IPS-NIHi11 (cell line): Measurements from ENCODE around the gene ABCC10.
A peak's percentile ranks its signal among the peaks of the same experiment; 100 is the strongest.
"Not testable (repeated sequence)": the region's sequence is repeated elsewhere in the genome, so short reads cannot be mapped to it uniquely, and the experiment has no call there.

Experiments used
- DNase-seq: peaks from one replicate; pipeline ENCODE4 v3.0.0; 2012; ENCODE audit warnings: mixed read lengths, low spot score

ABCC10 gene

DNA sequence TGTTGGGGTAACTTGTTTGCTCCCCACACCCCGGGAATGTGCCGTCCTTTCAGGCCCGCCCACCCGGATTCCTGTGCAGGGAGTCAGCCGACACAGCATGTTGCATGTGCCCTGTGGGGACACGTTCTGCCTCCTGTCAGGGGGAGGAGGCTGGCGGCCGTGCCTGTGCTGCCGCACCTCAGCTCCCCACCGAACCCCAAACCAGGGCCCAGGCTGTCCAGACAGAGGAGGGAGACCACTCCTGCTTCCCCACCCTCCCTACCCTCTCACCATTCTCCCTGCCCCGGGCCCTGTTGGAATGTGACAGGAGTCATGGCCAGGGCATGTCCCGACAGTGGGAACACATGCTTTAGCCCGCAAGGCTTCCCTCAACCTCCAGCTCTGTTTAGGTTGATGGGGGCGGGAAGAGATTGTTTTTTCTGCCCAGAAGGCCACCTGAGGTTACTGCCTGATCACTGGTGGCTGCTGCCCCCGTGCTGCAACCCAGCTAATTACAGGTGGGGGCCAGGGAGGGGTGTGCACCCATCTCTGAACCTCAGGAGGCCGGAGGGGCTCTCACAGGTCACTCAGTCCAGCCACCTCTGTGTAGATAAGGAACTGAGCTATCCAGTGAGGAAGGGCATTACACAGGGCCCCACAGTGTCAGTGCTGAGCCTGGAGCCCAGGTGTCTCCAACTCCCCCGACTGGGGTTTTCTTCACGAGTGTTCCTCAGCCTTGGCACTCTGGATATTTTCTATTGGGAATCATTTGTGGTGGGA is 69.2 kb downstream of the ABCC10 start:
- peak; percentile 77 for DNase-seq

DNA sequence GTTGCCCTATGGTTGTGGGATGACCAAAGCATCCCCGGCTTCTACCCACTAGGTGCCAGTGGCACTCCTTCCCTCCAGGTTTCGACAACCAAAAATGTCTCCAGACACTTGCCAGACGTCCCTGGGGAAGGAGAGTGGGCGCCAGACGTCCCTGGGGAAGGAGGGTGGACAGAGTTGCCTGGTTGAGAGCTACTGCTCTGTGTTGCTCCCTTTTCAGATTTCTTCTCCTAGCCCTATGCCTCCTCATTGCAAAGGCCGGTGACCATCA is 69.7 kb downstream of the ABCC10 start:
- DNase-seq: no peak

DNA sequence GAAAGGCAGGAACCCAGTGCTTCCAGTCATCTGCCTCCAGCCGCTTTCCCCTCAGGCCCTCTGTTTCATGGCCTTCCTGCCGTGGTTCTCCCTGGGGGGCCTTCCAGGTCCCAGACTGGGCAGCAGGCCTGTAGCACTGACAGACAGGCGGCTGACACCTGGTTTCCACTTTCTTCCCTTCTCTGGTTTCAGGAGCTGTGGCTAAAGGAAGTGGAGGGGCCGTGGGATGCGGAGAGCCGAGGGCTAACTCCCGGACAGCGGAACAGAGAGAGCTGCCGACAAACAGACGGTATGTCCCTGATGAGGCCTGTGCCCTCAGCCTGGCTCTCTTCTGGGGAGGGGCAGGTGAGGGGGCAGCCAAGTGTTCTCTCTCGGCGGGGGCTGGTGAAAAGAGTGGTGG is 70.3 kb downstream of the ABCC10 start:
- no peak for DNase-seq

DNA sequence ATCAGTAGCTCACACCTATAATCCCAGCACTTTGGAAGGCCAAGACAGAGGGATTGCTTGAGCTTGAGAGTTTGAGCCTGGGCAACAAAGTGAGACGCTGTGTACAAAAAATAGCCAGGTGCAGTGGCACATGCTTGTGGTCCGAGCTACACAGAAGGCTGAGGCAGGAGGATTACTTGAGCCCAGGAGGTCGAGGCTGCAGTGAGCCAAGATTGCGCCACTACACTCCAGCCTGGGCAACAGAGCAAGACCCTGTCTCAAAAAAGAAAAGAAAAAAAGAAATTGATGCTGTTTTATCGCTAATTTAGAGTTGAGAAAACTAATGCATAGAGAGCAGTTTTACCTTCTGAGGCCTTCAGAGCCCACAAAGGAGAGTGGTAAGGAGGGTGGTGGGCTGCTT is 71.0 kb downstream of the ABCC10 start:
- not testable (repeated sequence) for DNase-seq

DNA sequence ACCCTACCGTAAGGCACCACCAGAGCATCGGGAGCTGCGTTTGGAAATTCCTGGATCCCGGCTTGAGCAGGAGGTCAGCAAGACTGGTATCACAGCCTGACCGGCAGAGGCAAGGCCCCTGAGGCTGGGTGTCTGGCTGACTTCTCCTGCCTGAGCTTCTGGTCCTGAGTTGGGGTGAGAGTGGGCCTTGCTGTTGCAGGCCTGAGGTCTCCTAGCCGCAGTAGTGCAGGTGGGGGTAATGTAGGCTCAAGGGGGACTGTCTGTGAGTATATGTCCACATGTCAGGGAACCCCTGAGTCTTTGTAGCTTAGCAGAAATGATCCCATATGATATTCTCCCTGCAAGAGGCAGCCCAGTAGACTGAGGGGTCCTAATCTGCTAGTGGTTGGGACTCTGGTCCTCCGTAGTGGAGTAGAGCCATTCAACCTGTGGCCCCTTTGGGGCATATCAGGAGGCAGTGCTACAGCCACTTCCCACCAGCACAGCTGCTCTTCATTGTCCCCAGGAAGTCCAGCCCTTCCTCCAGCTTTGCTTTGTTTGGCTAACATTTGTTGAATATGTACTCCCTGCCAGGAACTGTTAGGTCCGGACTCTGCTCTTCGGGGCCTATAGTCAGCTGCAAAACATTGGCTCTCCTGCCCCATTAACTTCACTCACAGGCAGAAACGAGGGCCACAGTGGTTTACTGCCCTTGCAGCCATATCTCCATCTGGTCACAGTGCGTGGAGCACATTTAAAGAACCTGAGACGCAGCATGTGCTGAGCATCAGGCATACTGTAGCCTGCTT is 71.9 kb downstream of the ABCC10 start:
- DNase-seq: no peak
